IMR-90 (cell line): Measurements from ENCODE around the gene MTOR. TPM values are rescaled to one million over a fixed set of nuclear protein-coding genes. Genes with fewer than 3 reads are reported as not detected.

ENCODE experiments used
- ATAC-seq: fragments of 200-7000 bp; cut with Tn5 transposase; 2 replicates; pipeline ENCODE4 v1.9.1; 2020; ENCODE audit warnings: low read depth, mild to moderate bottlenecking, moderate library complexity
- BruUV-seq: library from RNA; stranded (reverse); fragments of 400-500 nt; replicated peaks from 2 replicates; lab custom pipeline; 2021; lab: Mats Ljungman, UMichigan
- CTCF ChIA-PET: fragments of 300-600 bp; formaldehyde crosslinking; extraction: SDS; loops from one replicate; lab custom pipeline; 2021; ENCODE audit warnings: antibody characterized with exemption; lab: Yijun Ruan, JAX
- POLR2A ChIA-PET: fragments of 300-600 bp; sonication (Branson Sonifier 250); formaldehyde crosslinking; loops from one replicate; lab custom pipeline; 2022; ENCODE audit warnings: antibody characterized with exemption; ENCODE audit not compliant: unreplicated experiment; lab: Charles Lee
- DNase-seq: peaks from one replicate; pipeline ENCODE4 v3.0.0; 2013
- H2AFZ ChIP-seq: replicated peaks from 2 replicates; pipeline ENCODE3; 2013; ENCODE audit warnings: low read length, mild to moderate bottlenecking; ENCODE audit not compliant: poor library complexity
- H2AK5ac ChIP-seq: 2 replicates; pipeline ENCODE4 v1.6.1; 2013; ENCODE audit warnings: low read depth, low read length, inconsistent platforms
- H2AK9ac ChIP-seq: replicated peaks from 2 replicates; pipeline ENCODE3; 2013; ENCODE audit warnings: mild to moderate bottlenecking, low read depth, low read length, moderate library complexity; ENCODE audit not compliant: poor library complexity
- H2BK120ac ChIP-seq: 2 replicates; pipeline ENCODE4 v1.6.1; 2013; ENCODE audit warnings: low read depth, low read length, inconsistent platforms
- H2BK15ac ChIP-seq: 3 replicates; pipeline ENCODE4 v1.6.1; 2013; ENCODE audit warnings: low read depth, low read length, inconsistent platforms
- H2BK20ac ChIP-seq: 2 replicates; pipeline ENCODE4 v1.6.1; 2013; ENCODE audit warnings: low read depth, mild to moderate bottlenecking, inconsistent platforms, low read length, moderate library complexity
- H2BK5ac ChIP-seq: 2 replicates; pipeline ENCODE4 v1.6.1; 2013; ENCODE audit warnings: mild to moderate bottlenecking, low read depth, low read length, inconsistent platforms; ENCODE audit not compliant: poor library complexity, severe bottlenecking
- H3K14ac ChIP-seq: replicated peaks from 2 replicates; pipeline ENCODE4 v1.6.1; 2013; ENCODE audit warnings: low read depth, low read length, inconsistent platforms
- H3K18ac ChIP-seq: 2 replicates; pipeline ENCODE4 v1.6.1; 2013; ENCODE audit warnings: low read depth, low read length, control low read depth
- H3K23ac ChIP-seq: 2 replicates; pipeline ENCODE4 v1.6.1; 2013; ENCODE audit warnings: low read depth, low read length, inconsistent platforms
- H3K27ac ChIP-seq: 2 replicates; pipeline ENCODE4 v1.5.1; 2013; ENCODE audit warnings: mild to moderate bottlenecking, control low read depth, low read length; ENCODE audit not compliant: insufficient read depth
- H3K27me3 ChIP-seq: 2 replicates; pipeline ENCODE4 v1.6.1; 2013; ENCODE audit warnings: low read length; ENCODE audit not compliant: control insufficient read depth, insufficient read depth
- H3K36me3 ChIP-seq: 2 replicates; pipeline ENCODE4 v1.6.1; 2013; ENCODE audit warnings: low read length, mixed read lengths; ENCODE audit not compliant: control insufficient read depth, insufficient read depth
- H3K4ac ChIP-seq: 2 replicates; pipeline ENCODE4 v1.6.1; 2013; ENCODE audit warnings: low read depth, low read length, inconsistent platforms
- H3K4me1 ChIP-seq: 2 replicates; pipeline ENCODE4 v1.6.1; 2013; ENCODE audit warnings: low read length, mixed read lengths; ENCODE audit not compliant: control insufficient read depth, insufficient read depth
- H3K4me2 ChIP-seq: 2 replicates; pipeline ENCODE4 v1.6.1; 2013; ENCODE audit warnings: low read depth, mild to moderate bottlenecking, control low read depth, low read length, moderate library complexity
- H3K4me3 ChIP-seq: 2 replicates; pipeline ENCODE4 v1.5.1; 2013; ENCODE audit warnings: low read depth, mild to moderate bottlenecking, control low read depth, low read length, moderate library complexity; ENCODE audit not compliant: insufficient read depth
- H3K56ac ChIP-seq: 2 replicates; pipeline ENCODE4 v1.6.1; 2013; ENCODE audit warnings: low read length, inconsistent platforms; ENCODE audit not compliant: insufficient read depth; ENCODE audit errors: extremely low read depth
- H3K79me1 ChIP-seq, 2 experiments: 2 replicates each; pipeline ENCODE4 v1.6.1; 2013; ENCODE audit warnings: low read length in 2 of 2, inconsistent platforms in 1 of 2, low read depth in 1 of 2
- H3K9ac ChIP-seq: 2 replicates; pipeline ENCODE4 v1.6.1; 2013; ENCODE audit warnings: low read depth, low read length, control low read depth
- H3K9me1 ChIP-seq: 2 replicates; pipeline ENCODE4 v1.6.1; 2013; ENCODE audit warnings: low read length, inconsistent platforms; ENCODE audit not compliant: insufficient read depth
- H3K9me3 ChIP-seq: 2 replicates; pipeline ENCODE4 v1.6.1; 2013; ENCODE audit warnings: low read length; ENCODE audit not compliant: control insufficient read depth, insufficient read depth
- H4K20me1 ChIP-seq: 2 replicates; pipeline ENCODE4 v1.6.1; 2013; ENCODE audit warnings: low read length, inconsistent platforms; ENCODE audit not compliant: insufficient read depth
- H4K5ac ChIP-seq: 2 replicates; pipeline ENCODE4 v1.6.1; 2013; ENCODE audit warnings: mild to moderate bottlenecking, low read depth, low read length, control low read depth
- H4K8ac ChIP-seq, 2 experiments: 2 replicates each; pipeline ENCODE4 v1.6.1; 2013; ENCODE audit warnings: low read depth in 2 of 2, low read length in 2 of 2, control low read depth in 1 of 2, inconsistent platforms in 1 of 2
- H4K91ac ChIP-seq: 2 replicates; pipeline ENCODE4 v1.6.1; 2013; ENCODE audit warnings: low read depth, low read length, inconsistent platforms; ENCODE audit not compliant: insufficient read depth
- BHLHE40 ChIP-seq: fragments of 150-350 bp; IDR thresholded peaks from 2 replicates; pipeline ENCODE4 v1.6.1; 2016; ENCODE audit warnings: mild to moderate bottlenecking, low read depth, low read length
- CEBPB ChIP-seq: IDR thresholded peaks from 2 replicates; pipeline ENCODE4 v1.6.1; 2012; ENCODE audit warnings: low read depth, low read length, improper control_type of control experiment
- CHD1 ChIP-seq: IDR thresholded peaks from 2 replicates; pipeline ENCODE4 v1.6.1; 2012; ENCODE audit warnings: low read depth, low read length, improper control_type of control experiment
- CTCF ChIP-seq: conservative IDR thresholded peaks from 2 replicates; pipeline ENCODE4 v1.5.1; 2012; ENCODE audit warnings: mild to moderate bottlenecking, low read depth, low read length, improper control_type of control experiment
- ELK1 ChIP-seq: fragments of 150-350 bp; IDR thresholded peaks from 2 replicates; pipeline ENCODE4 v1.6.1; 2016; ENCODE audit warnings: low read depth, mild to moderate bottlenecking, low read length, moderate library complexity, borderline replicate concordance
- FOS ChIP-seq: fragments of 150-350 bp; IDR thresholded peaks from 2 replicates; pipeline ENCODE4 v1.6.1; 2016; ENCODE audit warnings: low read depth, low read length
- MAFK ChIP-seq: IDR thresholded peaks from 2 replicates; pipeline ENCODE4 v1.6.1; 2012; ENCODE audit warnings: low read depth, low read length, improper control_type of control experiment
- MAZ ChIP-seq: IDR thresholded peaks from 2 replicates; pipeline ENCODE4 v1.6.1; 2012; ENCODE audit warnings: low read depth, mild to moderate bottlenecking, low read length, improper control_type of control experiment, moderate library complexity, borderline replicate concordance
- NFE2L2 ChIP-seq: fragments of 150-350 bp; IDR thresholded peaks from 2 replicates; pipeline ENCODE4 v1.6.1; 2016; ENCODE audit warnings: low read depth, mild to moderate bottlenecking, low read length
- POLR2A ChIP-seq: IDR thresholded peaks from 2 replicates; pipeline ENCODE4 v1.6.1; 2012; ENCODE audit warnings: mild to moderate bottlenecking, low read depth, low read length
- RAD21 ChIP-seq: IDR thresholded peaks from 2 replicates; pipeline ENCODE4 v1.6.1; 2012; ENCODE audit warnings: low read length, improper control_type of control experiment
- RCOR1 ChIP-seq: IDR thresholded peaks from 2 replicates; pipeline ENCODE4 v1.6.1; 2012; ENCODE audit warnings: mild to moderate bottlenecking, low read length, improper control_type of control experiment; ENCODE audit not compliant: insufficient replicate concordance
- RFX5 ChIP-seq: IDR thresholded peaks from 2 replicates; pipeline ENCODE4 v1.8.0; 2012; ENCODE audit warnings: low read depth, mild to moderate bottlenecking, low read length, moderate library complexity
- SMC3 ChIP-seq: fragments of 150-350 bp; IDR thresholded peaks from 2 replicates; pipeline ENCODE4 v1.6.1; 2016; ENCODE audit warnings: low read depth, mild to moderate bottlenecking, antibody characterized with exemption, low read length, moderate library complexity
- USF2 ChIP-seq: fragments of 150-350 bp; IDR thresholded peaks from 2 replicates; pipeline ENCODE4 v1.6.1; 2017; ENCODE audit warnings: mild to moderate bottlenecking, antibody characterized with exemption, low read length, low read depth
- WGBS, 2 experiments: methylation state at CpG; one replicate each; pipeline versions ENCODE4 v1.1.5 to v1.1.7; 2013; ENCODE audit warnings: missing lambda C conversion rate in 2 of 2; ENCODE audit not compliant: insufficient read length in 1 of 2; ENCODE audit errors: extremely low coverage in 2 of 2; 5-methylcytosine and 5-hydroxymethylcytosine counted together
- dilution Hi-C: fragments of 300-500 bp; cut with HindIII; formaldehyde crosslinking; loops from one replicate; pipeline ENCODE4 v1.14.3; 2018; ENCODE audit warnings: low sequenced_read_pairs; ENCODE audit not compliant: unreplicated experiment
- in situ Hi-C: fragments of 300-500 bp; cut with MboI; formaldehyde crosslinking; loops from 3 replicates; pipeline ENCODE4 v1.14.3; 2019; ENCODE audit warnings: low sequenced_read_pairs, inconsistent platforms, mixed read lengths
- intact Hi-C: fragments of 100-400 bp; cut with micrococcal nuclease; formaldehyde crosslinking; loops from 2 replicates; pipeline ENCODE4 v1.10.0; 2022
- polyA plus RNA-seq, 3 experiments: library from polyadenylated mRNA; depleted of rRNA; stranded (reverse); fragments of >200 nt; gene quantifications; 2 replicates each; pipeline ENCODE4 v1.2.3, GENCODE V29; 2012; ENCODE audit warnings: low replicate concordance in 1 of 3
- total RNA-seq: library from RNA; depleted of rRNA; stranded (reverse); fragments of >200 nt; gene quantifications from 2 replicates; pipeline ENCODE4 v1.2.3, GENCODE V29; 2012

The MTOR gene
- total and polyA plus RNA-seq, 2 of the 4 experiments (the other 2 are of a cell fraction), result 19.2 to 36.7 TPM

GRCh38 chr1:11198257-11198656 lies 64.1 kb downstream of the MTOR start:
- Histone ChIP-seq H4K8ac (no peak overlapping the region), H2AFZ (no peak overlapping the region), H3K18ac (no peak overlapping the region), H3K9ac (no peak overlapping the region), H3K9me1 (no peaks in the 10 kb centered on the region), H2BK15ac (no peak overlapping the region), H2BK20ac (no peak overlapping the region), H2AK9ac (no peak overlapping the region), H3K4me3 (no peak overlapping the region), H3K56ac (no peak overlapping the region), H3K9me3 (no peaks in the 10 kb centered on the region), H4K20me1 (no peaks in the 10 kb centered on the region), H3K4ac (no peak overlapping the region), H3K23ac (no peak overlapping the region), H3K27ac (no peak overlapping the region), H3K27me3 (no peaks in the 10 kb centered on the region), H4K91ac (no peak overlapping the region), H2BK5ac (no peak overlapping the region), H3K4me2 (no peak overlapping the region), H3K36me3 (peaks cover 32% of the 10 kb centered on the region), H2AK5ac (no peak overlapping the region), H4K5ac (no peak overlapping the region), H3K4me1 (no peaks in the 10 kb centered on the region), H3K79me1 (peaks cover 0 to 6% of the 10 kb centered on the region in 2 experiments; a peak in 1 of 4 replicates), H3K14ac (no peak overlapping the region), H2BK120ac (no peak overlapping the region)
- DNase-seq (no peak), ATAC-seq (no peak)
- POLR2A ChIA-PET, result no interaction called here
- CTCF ChIA-PET, result interaction anchor here (1.8 kb wide), 1 partner anchor 161 kb away, joined by 6 read pairs; no protein-coding TSS in a partner anchor
- no CpG with 5 or more reads among the region's 4 CpGs for WGBS, 2 experiments
- no TSS peak for BruUV-seq
- dilution Hi-C loops (no loop called here), intact Hi-C loops (no loop called here), in situ Hi-C loops (no loop called here)
- TF ChIP-seq MAZ (no peak), BHLHE40 (no peak), RCOR1 (no peak), RAD21 (no peak), MAFK (no peak), ELK1 (no peak), CEBPB (no peak), USF2 (no peak), NFE2L2 (no peak), FOS (no peak), CHD1 (no peak), SMC3 (no peak), POLR2A (no peak), RFX5 (no peak), CTCF (no peak)
